HG02840 (cell line): ENCODE data around the gene NMNAT1.
"Not testable (repeated sequence)": the region's sequence is repeated elsewhere in the genome, so short reads cannot be mapped to it uniquely, and the experiment has no call there.

Source experiments
- ATAC-seq: cut with Tn5 transposase; IDR thresholded peaks from one replicate; pipeline ENCODE4 v1.9.1; 2021; ENCODE audit warnings: mild to moderate bottlenecking, moderate library complexity, moderate number of reproducible peaks; ENCODE audit not compliant: unreplicated experiment, low FRiP score

The NMNAT1 gene

DNA sequence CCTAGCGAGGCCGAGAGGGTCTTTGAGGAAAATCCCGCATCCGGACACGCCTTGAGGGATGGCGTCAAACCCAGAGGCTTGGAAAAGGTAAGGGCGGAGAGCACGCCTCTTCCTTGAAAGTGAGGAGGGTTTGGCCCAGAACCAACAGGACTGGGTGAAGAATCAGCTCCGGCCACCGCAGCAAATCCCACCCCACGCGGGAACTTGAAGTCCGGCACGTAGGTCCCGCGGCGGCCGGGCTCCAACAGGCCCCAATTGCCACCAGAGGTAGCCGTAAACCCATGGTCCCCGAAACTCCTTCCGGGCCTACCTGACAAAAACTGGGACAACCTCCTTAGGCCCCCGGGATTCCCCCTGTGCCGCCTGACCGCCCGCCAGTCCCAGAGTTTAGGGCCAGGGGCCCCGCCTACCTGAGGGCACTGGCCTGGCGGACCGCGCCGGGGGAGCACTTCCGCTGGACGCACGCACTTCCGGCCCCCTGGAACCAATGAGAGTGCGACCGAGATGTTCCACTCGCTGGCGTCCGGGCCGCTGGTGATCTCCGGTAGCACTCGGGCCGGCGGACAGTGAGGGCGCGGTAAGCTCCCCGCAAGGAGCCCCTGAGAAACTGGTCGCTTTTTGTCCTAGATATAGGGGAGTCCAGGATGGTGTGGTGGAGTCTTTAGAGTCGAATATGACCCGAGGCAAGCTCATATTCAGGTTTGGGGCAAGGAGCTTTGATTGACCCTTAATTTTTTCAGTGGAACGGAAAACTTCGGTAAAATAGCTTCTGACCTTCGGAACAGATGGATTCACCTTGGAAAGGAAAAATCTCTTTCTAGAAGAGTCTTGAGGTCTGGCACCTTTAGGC, at the start of gene NMNAT1, which contains the start of gene LZIC:
TSS of gene NMNAT1 (plus strand) at position 537 of the 850 bp plus-strand sequence. CDS start 28,599 bp downstream, outside the sequence.
TSS of gene LZIC (minus strand) at position 453 of the 850 bp plus-strand sequence. CDS start 6,772 bp downstream, outside the sequence.
- peak; percentile 82 for ATAC-seq

DNA sequence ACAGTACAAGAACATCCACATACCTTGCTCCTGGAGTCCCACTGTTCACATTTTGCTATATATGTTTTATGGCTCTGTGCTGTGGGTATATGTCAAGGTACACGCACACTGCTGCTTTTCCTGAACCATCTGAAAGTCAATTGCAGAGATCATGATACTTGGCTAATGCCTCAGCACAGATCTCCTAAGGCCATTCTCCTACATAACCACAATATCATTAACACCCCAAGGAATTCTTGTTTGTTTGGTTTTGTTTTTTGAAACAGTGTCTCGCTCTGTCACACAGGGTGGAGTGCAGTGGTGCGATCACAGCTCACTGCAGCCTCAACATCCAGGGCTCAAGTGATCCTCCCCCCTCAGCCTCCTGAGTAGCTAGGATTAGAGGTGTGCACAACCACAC, 49.2 kb upstream of the NMNAT1 start:
- no peak for ATAC-seq

DNA sequence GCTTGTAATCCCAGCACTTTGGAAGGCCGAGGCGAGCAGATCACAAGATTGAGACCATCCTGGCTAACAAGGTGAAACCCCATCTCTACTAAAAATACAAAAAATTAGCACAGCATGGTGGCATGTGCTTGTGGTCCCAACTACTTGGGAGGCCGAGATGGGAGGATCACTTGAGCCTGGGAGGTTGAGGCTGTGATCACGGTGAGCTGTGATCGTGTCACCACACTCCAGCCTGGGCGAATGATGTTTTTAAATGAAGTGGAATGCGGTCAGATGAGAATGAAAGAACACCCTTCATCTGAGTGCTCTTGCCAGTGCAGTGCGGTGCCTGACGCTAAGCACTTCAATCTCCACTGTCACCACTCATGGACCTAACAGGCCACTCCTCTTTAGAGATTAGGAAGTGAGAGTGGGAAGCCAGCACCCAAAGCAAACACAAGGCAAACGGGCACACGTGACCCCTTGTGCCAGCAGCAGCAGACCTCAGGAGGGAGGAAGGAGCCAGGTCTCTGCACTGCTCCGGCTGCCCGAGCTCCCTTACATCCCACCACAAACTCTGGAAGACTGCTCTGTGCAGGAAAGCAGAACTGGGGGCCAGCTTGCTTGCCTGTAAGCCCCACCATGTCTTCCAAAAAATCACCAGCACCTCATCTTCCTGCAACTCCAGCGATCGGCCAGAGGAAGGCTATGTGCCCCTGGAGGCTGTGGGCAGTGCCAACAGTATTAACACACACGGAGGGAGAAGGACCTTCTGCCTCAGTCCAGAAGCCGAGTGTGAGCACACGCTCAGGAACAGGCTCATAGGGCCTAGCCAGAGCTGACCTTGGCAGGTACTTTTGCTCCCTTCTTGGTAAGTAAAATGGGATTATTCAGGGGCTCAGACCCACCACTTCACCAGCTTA, 42.9 kb upstream of the NMNAT1 start:
- no peak for ATAC-seq

DNA sequence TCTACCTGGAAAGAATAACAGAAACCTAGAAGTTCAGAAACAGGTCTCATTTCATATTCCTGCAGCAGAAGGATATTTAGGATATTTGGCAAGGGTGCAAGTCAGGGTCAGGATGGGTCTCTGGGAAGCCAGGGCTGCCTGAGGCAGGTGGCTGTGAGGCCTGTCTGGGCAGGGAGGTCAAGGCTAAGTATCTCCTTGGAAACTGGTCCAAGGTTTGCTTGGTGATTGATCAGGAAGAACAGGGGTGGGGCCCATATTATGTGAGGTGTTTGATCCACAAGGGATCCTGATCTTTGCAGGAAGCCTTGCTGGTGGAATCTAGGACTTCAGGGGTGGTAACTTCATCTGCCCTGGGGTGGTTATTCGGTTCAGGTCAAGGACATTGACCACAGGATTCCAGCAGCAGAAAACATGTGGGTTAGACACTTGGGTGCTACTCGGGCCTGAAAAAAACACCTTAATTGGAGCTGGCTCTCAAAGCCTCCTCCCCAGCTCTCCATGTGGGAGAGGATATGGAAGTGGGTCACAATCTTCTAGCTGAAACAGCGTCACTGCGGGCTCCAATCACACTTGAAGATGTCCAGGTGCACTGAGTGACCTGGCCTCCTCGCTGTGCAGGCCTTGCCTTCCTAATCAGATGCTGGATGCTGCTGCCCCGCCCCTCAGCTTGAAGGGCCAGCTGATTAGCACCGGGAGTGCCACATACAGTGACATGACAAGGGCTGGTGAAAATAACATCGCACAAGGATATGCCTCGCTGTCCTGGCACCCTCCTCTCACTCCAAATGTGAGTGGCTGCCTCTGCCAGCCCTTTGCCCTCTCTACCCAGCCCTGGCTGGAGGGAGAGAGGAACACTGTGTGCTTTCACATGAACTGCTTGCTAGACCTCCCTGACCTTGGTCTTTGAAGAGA, 41.9 kb upstream of the NMNAT1 start:
- ATAC-seq: no peak

- ATAC-seq: no peak
These were observed 41.2 kb upstream of the NMNAT1 start for GRCh38 chr1:9902060-9902452.

DNA sequence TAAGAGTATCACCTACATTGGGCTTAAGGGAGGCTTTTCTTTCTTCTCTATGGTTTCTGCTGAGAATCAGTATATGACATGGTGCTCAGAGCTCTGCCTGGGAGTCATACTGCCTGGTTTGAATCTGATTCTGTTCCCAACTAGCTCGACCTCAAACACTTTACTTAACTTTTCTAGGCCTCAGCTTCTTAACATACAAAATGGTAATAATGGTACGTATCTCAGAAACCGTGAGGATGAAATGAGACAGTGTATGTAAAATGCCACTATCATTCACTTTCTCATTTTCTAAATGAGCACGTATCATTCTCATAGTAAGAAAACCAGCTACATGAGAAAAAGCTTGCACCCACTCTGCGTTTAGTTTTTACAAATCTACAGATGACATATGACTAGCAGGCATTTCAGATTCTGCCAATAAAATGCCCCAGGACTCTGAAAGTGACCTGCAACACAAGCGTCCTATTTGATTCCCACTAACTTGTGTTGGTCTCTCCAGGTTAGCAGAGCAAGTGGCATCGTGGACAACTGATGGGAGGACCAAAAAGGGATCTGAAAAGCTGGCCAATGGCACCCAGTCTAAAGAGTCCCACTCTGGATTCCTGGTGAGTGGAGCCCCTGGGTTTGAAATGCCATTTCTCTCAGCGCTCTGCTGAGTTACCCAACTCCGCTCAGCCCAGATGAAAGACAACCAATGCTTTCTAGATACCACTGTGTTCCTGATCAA, 39.3 kb upstream of the NMNAT1 start:
- no peak for ATAC-seq

- ATAC-seq: no peak
These were observed 38.7 kb upstream of the NMNAT1 start for GRCh38 chr1:9904596-9904995.

DNA sequence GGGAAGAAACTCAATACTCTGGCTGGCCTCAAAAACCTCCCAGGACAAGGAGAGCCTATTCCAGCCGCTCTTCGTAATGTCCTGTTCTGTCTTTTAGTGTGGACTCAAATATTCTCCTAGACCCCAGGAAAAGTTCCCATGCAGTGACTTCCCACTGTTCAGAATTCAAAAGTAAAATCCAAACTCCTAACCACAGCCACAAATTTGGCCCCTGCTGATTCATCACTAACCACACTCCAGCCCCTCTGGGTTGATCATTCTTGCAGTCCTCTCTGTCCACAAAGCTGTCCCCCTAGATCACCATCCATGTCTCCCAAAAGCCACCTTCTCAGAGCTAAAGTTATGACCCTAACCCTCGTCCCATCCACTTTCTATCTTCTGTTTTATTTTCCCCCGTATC, 38.3 kb upstream of the NMNAT1 start:
- ATAC-seq: no peak

DNA sequence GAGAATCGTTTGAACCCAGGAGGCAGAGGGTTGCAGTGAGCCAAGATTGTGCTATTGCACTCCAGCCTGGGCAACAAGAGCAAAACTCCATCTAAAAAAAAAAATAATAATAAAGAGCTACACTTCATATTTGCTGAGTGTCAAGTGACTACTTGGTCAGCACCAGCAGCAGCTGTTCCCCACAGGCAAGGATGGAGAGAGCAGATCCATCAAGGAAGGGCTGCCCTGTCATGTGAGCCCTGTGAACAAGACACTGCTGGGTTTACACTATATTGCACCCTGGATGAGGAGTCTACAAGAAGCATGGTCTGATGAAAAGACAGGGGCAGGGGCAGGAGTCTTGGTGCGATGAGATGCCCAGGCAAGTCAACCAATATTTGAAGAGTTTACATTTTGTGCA, 36.8 kb upstream of the NMNAT1 start:
- no peak for ATAC-seq

GRCh38 chr1:9907441-9907840, 35.8 kb upstream of the NMNAT1 start:
- ATAC-seq: no peak

GRCh38 chr1:9908871-9909233, 34.4 kb upstream of the NMNAT1 start:
- ATAC-seq: no peak

- peak; percentile 9 for ATAC-seq
These were observed 33.8 kb upstream of the NMNAT1 start for GRCh38 chr1:9909234-9910046.

DNA sequence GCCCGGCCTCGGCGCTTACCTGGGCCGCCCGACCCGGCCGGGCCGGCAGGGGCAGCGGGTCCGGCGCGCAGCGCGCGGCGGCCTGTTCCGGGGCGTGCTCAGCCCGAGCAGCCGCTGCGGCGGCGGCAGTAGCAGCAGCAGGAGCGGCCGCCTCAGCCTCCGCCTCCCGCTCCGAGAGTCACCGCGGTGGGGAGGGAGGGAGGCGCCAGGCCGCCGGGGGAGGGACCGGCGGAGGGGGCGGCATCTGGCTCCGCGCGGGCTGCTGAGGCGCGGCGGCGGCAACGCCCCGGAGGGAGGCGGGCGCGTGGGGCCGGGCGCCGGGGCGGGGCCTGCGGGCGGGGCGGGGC, 33.2 kb upstream of the NMNAT1 start, which contains the start of gene CTNNBIP1:
TSS of gene CTNNBIP1 (minus strand) at position 194 of the 347 bp plus-strand sequence. CDS start 38,205 bp downstream, outside the sequence.
- ATAC-seq: no peak

DNA sequence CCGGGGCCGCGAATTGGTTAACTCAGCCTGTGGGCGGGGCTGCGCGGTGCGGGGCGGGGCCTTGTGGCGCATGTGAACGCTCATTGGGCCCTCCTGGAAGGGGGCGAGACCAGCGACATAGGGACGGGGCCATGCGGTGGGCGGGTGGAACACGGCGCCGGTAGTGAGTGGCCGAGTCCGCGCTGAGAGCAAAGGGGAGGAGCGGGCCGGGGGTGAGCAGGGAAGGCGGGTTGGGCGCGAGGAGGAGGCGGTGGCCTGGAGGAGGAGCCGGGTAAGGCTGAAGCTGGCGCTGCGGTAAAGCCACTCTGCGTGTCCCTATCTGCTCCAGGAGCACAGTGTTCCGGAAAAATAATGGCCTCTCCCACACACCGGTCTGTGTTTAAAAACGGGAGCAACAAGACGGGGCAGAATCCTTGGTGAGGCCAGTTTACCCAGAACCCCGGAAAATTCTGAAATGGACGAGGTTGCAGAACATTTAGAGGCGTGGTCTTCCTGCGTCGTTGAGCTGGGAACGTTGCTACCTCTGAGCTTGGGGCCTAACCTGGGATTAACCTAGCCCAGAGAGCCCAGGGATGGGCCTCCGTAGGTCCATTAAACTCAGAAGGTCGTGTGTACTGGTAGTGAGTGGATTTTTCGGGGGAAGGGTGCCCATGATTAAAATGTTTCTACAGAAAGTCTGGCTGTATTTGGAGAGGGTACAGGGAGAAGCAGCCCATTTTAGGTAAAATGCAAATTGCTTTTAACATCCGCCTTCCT, 32.7 kb upstream of the NMNAT1 start:
- ATAC-seq: peak; percentile 94

- no peak for ATAC-seq
These were observed 30.9 kb upstream of the NMNAT1 start for GRCh38 chr1:9912264-9912936.

- no peak for ATAC-seq
These were observed 28.7 kb upstream of the NMNAT1 start for GRCh38 chr1:9914610-9914937.

DNA sequence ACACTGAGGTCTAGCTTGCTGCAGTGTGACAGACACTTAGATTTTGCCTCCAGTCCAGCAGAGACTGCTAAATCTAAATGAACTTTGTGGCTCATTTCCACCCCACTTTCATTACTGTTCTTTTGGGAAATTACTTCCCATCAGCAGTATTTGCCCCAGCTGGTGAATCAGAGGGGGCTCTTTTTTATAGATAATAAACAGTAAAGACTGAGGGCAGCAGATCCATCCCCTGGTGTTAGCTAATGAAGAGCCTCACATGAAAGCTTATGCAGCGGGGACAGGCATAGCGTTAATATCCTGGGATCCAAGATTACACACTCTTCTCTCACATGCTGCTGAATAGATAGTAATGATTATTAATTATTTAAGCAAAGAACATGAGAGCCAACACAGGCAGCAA, 26.8 kb upstream of the NMNAT1 start:
- ATAC-seq: no peak

- not testable (repeated sequence) for ATAC-seq
These were observed 25.8 kb upstream of the NMNAT1 start for GRCh38 chr1:9917495-9917894.
